HFFc6 (cell line): ENCODE results near the gene MRPL33. TPM values are rescaled to one million over a fixed set of nuclear protein-coding genes. Genes with fewer than 3 reads are reported as not detected.

Source experiments
- DNase-seq: peaks from one replicate; pipeline ENCODE4 v3.0.0-alpha.2; 2018
- H3K27ac Mint-ChIP-seq: 2 replicates; pipeline ENCODE4 v1.8.0; 2020; ENCODE audit warnings: mild to moderate bottlenecking, mixed read lengths
- H3K27me3 Mint-ChIP-seq: 2 replicates; pipeline ENCODE4 v1.8.0; 2021; ENCODE audit warnings: mild to moderate bottlenecking, moderate library complexity, mixed read lengths; ENCODE audit not compliant: insufficient read depth
- H3K36me3 Mint-ChIP-seq: 2 replicates; pipeline ENCODE4 v1.8.0; 2021; ENCODE audit warnings: low read depth, mixed read lengths
- H3K4me1 Mint-ChIP-seq: 2 replicates; pipeline ENCODE4 v1.8.0; 2020; ENCODE audit warnings: low read depth, mixed read lengths
- H3K4me3 Mint-ChIP-seq: 2 replicates; pipeline ENCODE4 v1.8.0; 2020; ENCODE audit warnings: mild to moderate bottlenecking, moderate library complexity, mixed read lengths
- H3K9me3 Mint-ChIP-seq: 2 replicates; pipeline ENCODE4 v1.8.0; 2020; ENCODE audit warnings: mild to moderate bottlenecking, mixed read lengths
- CTCF ChIP-seq: fragments of 200-600 bp; sonication (generic); IDR thresholded peaks from 2 replicates; pipeline ENCODE4 v1.5.0; 2021; ENCODE audit warnings: antibody characterized with exemption, mild to moderate bottlenecking
- total RNA-seq, 6 experiments: library from RNA; stranded (reverse); fragmentation: NEBNext Ultra II Directional; extraction: Animal tissue kit (Norgen Biotek cat#: 25700); gene quantifications; 2 replicates in 1 of 6; 3 replicates in 5 of 6; pipeline ENCODE4 v1.2.3, GENCODE V29; 2021

The MRPL33 gene
- total RNA-seq, 6 experiments from 2014 or later, result 106 to 151 (median 128) TPM

- peak overlapping the region; percentile 65 for H3K27ac Mint-ChIP-seq
- H3K4me3 Mint-ChIP-seq, result peak overlapping the region; percentile 36; the same call in 1 of the 2 replicates
- H3K27me3 Mint-ChIP-seq, result peaks cover 1% of the 10 kb centered on the region; the same call in 1 of the 2 replicates
- H3K4me1 Mint-ChIP-seq, result peaks cover 50% of the 10 kb centered on the region
- peak; percentile 40 for DNase-seq
- no peaks in the 10 kb centered on the region for H3K36me3 Mint-ChIP-seq
- no peak for TF ChIP-seq CTCF
- no peaks in the 10 kb centered on the region for H3K9me3 Mint-ChIP-seq
Observed at GRCh38 chr2:27724905-27725701, 46.4 kb upstream of the MRPL33 start.

GRCh38 chr2:27727257-27727656 is 44.3 kb upstream of the MRPL33 start:
- no peaks in the 10 kb centered on the region for H3K36me3 Mint-ChIP-seq
- no peak for TF ChIP-seq CTCF
- peaks cover 1% of the 10 kb centered on the region; the same call in 1 of the 2 replicates for H3K27me3 Mint-ChIP-seq
- no peak overlapping the region for H3K4me3 Mint-ChIP-seq
- peaks cover 35% of the 10 kb centered on the region for H3K4me1 Mint-ChIP-seq
- no peak overlapping the region for H3K27ac Mint-ChIP-seq
- no peak for DNase-seq
- H3K9me3 Mint-ChIP-seq, result no peaks in the 10 kb centered on the region

GRCh38 chr2:27728081-27728858 is 43.2 kb upstream of the MRPL33 start:
- Mint-ChIP-seq H3K36me3 (no peaks in the 10 kb centered on the region), H3K27me3 (peaks cover 1% of the 10 kb centered on the region; the same call in 1 of the 2 replicates), H3K27ac (no peak overlapping the region), H3K4me1 (peaks cover 31% of the 10 kb centered on the region), H3K4me3 (no peak overlapping the region), H3K9me3 (no peaks in the 10 kb centered on the region)
- no peak for DNase-seq
- TF ChIP-seq CTCF, result no peak

- no peaks in the 10 kb centered on the region for H3K36me3 Mint-ChIP-seq
- H3K4me3 Mint-ChIP-seq, result no peak overlapping the region
- peaks cover 22% of the 10 kb centered on the region for H3K4me1 Mint-ChIP-seq
- H3K27me3 Mint-ChIP-seq, result peaks cover 1% of the 10 kb centered on the region; the same call in 1 of the 2 replicates
- no peak for TF ChIP-seq CTCF
- no peak overlapping the region for H3K27ac Mint-ChIP-seq
- DNase-seq, result no peak
- no peaks in the 10 kb centered on the region for H3K9me3 Mint-ChIP-seq
Observed at GRCh38 chr2:27729198-27729597, 42.3 kb upstream of the MRPL33 start.

- no peaks in the 10 kb centered on the region for H3K9me3 Mint-ChIP-seq
- no peak for TF ChIP-seq CTCF
- peaks cover 21% of the 10 kb centered on the region for H3K4me1 Mint-ChIP-seq
- H3K27me3 Mint-ChIP-seq, result peaks cover 1% of the 10 kb centered on the region; the same call in 1 of the 2 replicates
- no peaks in the 10 kb centered on the region for H3K36me3 Mint-ChIP-seq
- no peak overlapping the region for H3K27ac Mint-ChIP-seq
- no peak for DNase-seq
- no peak overlapping the region for H3K4me3 Mint-ChIP-seq
Observed at GRCh38 chr2:27729614-27730013, 41.9 kb upstream of the MRPL33 start.
